ENCODE data around the gene TMEM40.
"Not testable (repeated sequence)": the region's sequence is repeated elsewhere in the genome, so short reads cannot be mapped to it uniquely, and the experiment has no call there.

Gene TMEM40

GRCh38 chr3:12775970-12776369 lies 16.9 kb upstream of the TMEM40 start:
- DNase-seq: not testable (repeated sequence)

- DNase-seq: no peak
Observed at GRCh38 chr3:12775226-12775625, 16.2 kb upstream of the TMEM40 start.

GRCh38 chr3:12774619-12775018 lies 15.6 kb upstream of the TMEM40 start:
- DNase-seq: no peak

GRCh38 chr3:12773710-12774086 lies 14.6 kb upstream of the TMEM40 start:
- DNase-seq: no peak

GRCh38 chr3:12773030-12773709 lies 14.1 kb upstream of the TMEM40 start:
- no peak for DNase-seq

GRCh38 chr3:12772462-12772861 lies 13.4 kb upstream of the TMEM40 start:
- no peak for DNase-seq

GRCh38 chr3:12771236-12771635 lies 12.2 kb upstream of the TMEM40 start:
- DNase-seq: no peak

- DNase-seq: no peak
Observed at GRCh38 chr3:12769761-12770160, 10.7 kb upstream of the TMEM40 start.

- no peak for DNase-seq
Observed at GRCh38 chr3:12768579-12769527, 9.8 kb upstream of the TMEM40 start.

- DNase-seq: no peak
Observed at GRCh38 chr3:12766541-12766940, 7.5 kb upstream of the TMEM40 start.

GRCh38 chr3:12764171-12764776 lies 5.2 kb upstream of the TMEM40 start:
- DNase-seq: no peak

- DNase-seq: no peak
Observed at GRCh38 chr3:12759693-12760565, 870 bp upstream of the TMEM40 start.

GRCh38 chr3:12758025-12758781 lies 856 bp downstream of the TMEM40 start:
- no peak for DNase-seq

GRCh38 chr3:12756635-12757034 lies 2.4 kb downstream of the TMEM40 start:
- no peak for DNase-seq

- no peak for DNase-seq
Observed at GRCh38 chr3:12756175-12756574, 2.9 kb downstream of the TMEM40 start.

GRCh38 chr3:12755754-12756153 lies 3.3 kb downstream of the TMEM40 start:
- no peak for DNase-seq

GRCh38 chr3:12754313-12754712 lies 4.7 kb downstream of the TMEM40 start:
- no peak for DNase-seq

GRCh38 chr3:12753275-12754028 lies 5.6 kb downstream of the TMEM40 start:
- no peak for DNase-seq

- no peak for DNase-seq
Observed at GRCh38 chr3:12752809-12753208, 6.2 kb downstream of the TMEM40 start.

- no peak for DNase-seq
Observed at GRCh38 chr3:12752102-12752501, 7.0 kb downstream of the TMEM40 start.

GRCh38 chr3:12751571-12751970 lies 7.5 kb downstream of the TMEM40 start:
- DNase-seq: no peak

Measured in T-helper 2 cell (primary cell).